OCI-M1 (cell line): ENCODE measurements around the gene SPINT2.

Source experiments
- DNase-seq: peaks from one replicate; lab custom pipeline; 2025; lab: John Stamatoyannopoulos, UW

The SPINT2 gene

GRCh38 chr19:38267761-38268483 lies 3.5 kb downstream of the SPINT2 start:
- no peak for DNase-seq

GRCh38 chr19:38268539-38268938 lies 4.2 kb downstream of the SPINT2 start:
- peak; percentile 37 for DNase-seq

GRCh38 chr19:38270587-38271167 lies 6.3 kb downstream of the SPINT2 start:
- DNase-seq = peak; percentile 65

- no peak for DNase-seq
Observed at GRCh38 chr19:38273499-38273898, 9.1 kb downstream of the SPINT2 start.

- DNase-seq = no peak
Observed at GRCh38 chr19:38274739-38275138, 10.4 kb downstream of the SPINT2 start.

GRCh38 chr19:38276942-38277517 lies 12.7 kb downstream of the SPINT2 start:
- no peak for DNase-seq

GRCh38 chr19:38277549-38277948 lies 13.2 kb downstream of the SPINT2 start:
- DNase-seq = no peak

- no peak for DNase-seq
Observed at GRCh38 chr19:38277969-38278680, 13.8 kb downstream of the SPINT2 start.

GRCh38 chr19:38278751-38279150 lies 14.4 kb downstream of the SPINT2 start:
- no peak for DNase-seq

GRCh38 chr19:38280030-38280921 lies 15.9 kb downstream of the SPINT2 start:
- DNase-seq = no peak

GRCh38 chr19:38281811-38282566 lies 17.6 kb downstream of the SPINT2 start:
- DNase-seq = peak; percentile 77

- DNase-seq = no peak
Observed at GRCh38 chr19:38283271-38283670, 18.9 kb downstream of the SPINT2 start.

GRCh38 chr19:38284422-38284821 lies 20.0 kb downstream of the SPINT2 start:
- DNase-seq = peak; percentile 28

- no peak for DNase-seq
Observed at GRCh38 chr19:38285567-38285966, 21.2 kb downstream of the SPINT2 start.

GRCh38 chr19:38287604-38288003 lies 23.2 kb downstream of the SPINT2 start:
- DNase-seq = no peak

- no peak for DNase-seq
Observed at GRCh38 chr19:38288123-38288855, 23.9 kb downstream of the SPINT2 start.

GRCh38 chr19:38289955-38290354 lies 25.6 kb downstream of the SPINT2 start:
- no peak for DNase-seq

GRCh38 chr19:38290631-38291147 lies 26.3 kb downstream of the SPINT2 start:
- no peak for DNase-seq

GRCh38 chr19:38291855-38292254 lies 27.5 kb downstream of the SPINT2 start:
- no peak for DNase-seq

GRCh38 chr19:38293281-38293680 lies 28.9 kb downstream of the SPINT2 start:
- DNase-seq = no peak
